Epithelial cell of proximal tubule (primary cell): Measurements from ENCODE around the gene PLEKHA4. TPM values are rescaled to one million over a fixed set of nuclear protein-coding genes. Genes with fewer than 3 reads are reported as not detected.
"Not testable (repeated sequence)": the region's sequence is repeated elsewhere in the genome, so short reads cannot be mapped to it uniquely, and the experiment has no call there.

ENCODE experiments used
- DNase-seq: peaks from one replicate; pipeline ENCODE4 v3.0.0-alpha.2; 2011; ENCODE audit warnings: low read depth
- H3K4me3 ChIP-seq: 2 replicates; pipeline ENCODE4 v1.5.1; 2011; ENCODE audit warnings: low read depth, mild to moderate bottlenecking, low read length
- CTCF ChIP-seq: conservative IDR thresholded peaks from 2 replicates; pipeline ENCODE4 v1.5.1; 2012; ENCODE audit warnings: low read depth, mild to moderate bottlenecking, low read length
- total RNA-seq: library from RNA; depleted of rRNA; stranded (reverse); fragments of >200 nt; gene quantifications from 2 replicates; pipeline ENCODE4 v1.2.3, GENCODE V29; 2015

PLEKHA4 gene
- total RNA-seq, 1 donor from 2014 or later, result 5.0 TPM

GRCh38 chr19:48794291-48794690, 74.1 kb downstream of the PLEKHA4 start:
- TF ChIP-seq CTCF, result no peak
- no peak for DNase-seq
- H3K4me3 ChIP-seq, result no peak overlapping the region

- no peak overlapping the region for H3K4me3 ChIP-seq
- no peak for DNase-seq
- TF ChIP-seq CTCF, result no peak
Observed at GRCh38 chr19:48793271-48793670, 75.1 kb downstream of the PLEKHA4 start.

DNA sequence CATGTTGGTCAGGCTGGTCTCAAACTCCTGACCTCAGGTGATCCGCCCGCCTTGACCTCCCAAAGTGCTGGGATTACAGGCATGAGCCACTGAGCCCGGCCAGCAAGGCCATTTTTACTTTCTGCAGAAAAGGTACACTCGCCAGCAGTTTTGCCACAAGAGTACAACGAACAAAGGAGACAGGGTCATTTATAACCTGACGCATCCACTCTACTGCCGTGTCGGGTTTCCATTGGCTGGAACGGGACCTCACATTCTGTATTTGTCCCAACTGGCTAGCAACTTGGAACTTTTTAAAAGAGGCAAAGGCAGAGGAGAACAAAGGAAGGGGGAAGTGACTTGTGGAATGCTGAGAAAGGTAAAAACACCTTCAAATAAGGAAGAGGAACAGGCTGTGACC, 81.1 kb downstream of the PLEKHA4 start:
- not testable (repeated sequence) for DNase-seq, H3K4me3 ChIP-seq

Other genes with a start within 250 kb of the PLEKHA4 start
- 2,819 and 2,927 TPM in 2 replicates for gene RPL18, start 249.4 kb downstream of the PLEKHA4 start, total RNA-seq
- 13.0 and 14.5 TPM in 2 replicates for gene SPHK2, start 249.1 kb downstream of the PLEKHA4 start, total RNA-seq
- 1.3 and 5.9 TPM in 2 replicates for gene DBP, start 231.2 kb downstream of the PLEKHA4 start, total RNA-seq
- 0.22 and 6.6 TPM in 2 replicates for gene CA11, start 222.4 kb downstream of the PLEKHA4 start, total RNA-seq
- gene NTN5, start 195.6 kb downstream of the PLEKHA4 start, total RNA-seq, result not detected in 2 replicates
- gene FUT2, start 172.6 kb downstream of the PLEKHA4 start, total RNA-seq, result 0.52 and 0.58 TPM in 2 replicates
- 0.72 and 1.5 TPM in 2 replicates for gene MAMSTR, start 148.9 kb downstream of the PLEKHA4 start, total RNA-seq
- 3.5 and 6.9 TPM in 2 replicates for gene RASIP1, start 128.0 kb downstream of the PLEKHA4 start, total RNA-seq
- not detected in 2 replicates for gene IZUMO1, start 121.7 kb downstream of the PLEKHA4 start, total RNA-seq
- 2.9 and 3.0 TPM in 2 replicates for gene FUT1, start 116.0 kb downstream of the PLEKHA4 start, total RNA-seq
- not detected in 2 replicates for gene FGF21, start 113.1 kb downstream of the PLEKHA4 start, total RNA-seq
- 45.5 and 60.7 TPM in 2 replicates for gene BCAT2, start 57.6 kb downstream of the PLEKHA4 start, total RNA-seq
- 2.2 and 2.8 TPM in 2 replicates for gene HSD17B14, start 32.1 kb downstream of the PLEKHA4 start, total RNA-seq
- gene PPP1R15A, start 3.8 kb upstream of the PLEKHA4 start, total RNA-seq, result 23.9 and 32.2 TPM in 2 replicates
- not detected in 2 replicates for gene TULP2, start 30.1 kb upstream of the PLEKHA4 start, total RNA-seq
- gene NUCB1, start 31.7 kb upstream of the PLEKHA4 start, total RNA-seq, result 142 and 250 TPM in 2 replicates
- 0.07 and 0.35 TPM in 2 replicates for gene DHDH, start 65.1 kb upstream of the PLEKHA4 start, total RNA-seq
- 173 and 179 TPM in 2 replicates for gene BAX, start 86.3 kb upstream of the PLEKHA4 start, total RNA-seq
- 1,293 and 2,420 TPM in 2 replicates for gene FTL, start 96.7 kb upstream of the PLEKHA4 start, total RNA-seq
- gene GYS1, start 124.7 kb upstream of the PLEKHA4 start, total RNA-seq, result 42.2 and 42.4 TPM in 2 replicates
- gene RUVBL2, start 125.3 kb upstream of the PLEKHA4 start, total RNA-seq, result 212 and 389 TPM in 2 replicates
- 3.6 TPM in 1 of 2 replicates, not detected in the other for gene LHB, start 148.5 kb upstream of the PLEKHA4 start, total RNA-seq
- not detected in 2 replicates for gene CGB3, start 155.7 kb upstream of the PLEKHA4 start, total RNA-seq
- not detected in 2 replicates for gene CGB2, start 163.3 kb upstream of the PLEKHA4 start, total RNA-seq
- not detected in 2 replicates for gene CGB1, start 168.3 kb upstream of the PLEKHA4 start, total RNA-seq
- not detected in 2 replicates for gene CGB5, start 175.2 kb upstream of the PLEKHA4 start, total RNA-seq
- gene CGB8, start 180.5 kb upstream of the PLEKHA4 start, total RNA-seq, result 1.2 TPM in 2 replicates
- 0.36 and 1.8 TPM in 2 replicates for gene CGB7, start 189.1 kb upstream of the PLEKHA4 start, total RNA-seq
- gene NTF4, start 196.2 kb upstream of the PLEKHA4 start, total RNA-seq, result 0.22 and 1.3 TPM in 2 replicates
- not detected in 2 replicates for gene KCNA7, start 204.1 kb upstream of the PLEKHA4 start, total RNA-seq
- 165 and 257 TPM in 2 replicates for gene SNRNP70, start 216.8 kb upstream of the PLEKHA4 start, total RNA-seq
- 2.2 and 3.7 TPM in 2 replicates for gene LIN7B, start 245.8 kb upstream of the PLEKHA4 start, total RNA-seq